Endodermal cell (in vitro differentiated cells): Measurements from ENCODE around the gene LCE2B. TPM values are rescaled to one million over a fixed set of nuclear protein-coding genes. Genes with fewer than 3 reads are reported as not detected.
A peak's percentile ranks its signal among the peaks of the same experiment; 100 is the strongest.
"Not testable (repeated sequence)": the region's sequence is repeated elsewhere in the genome, so short reads cannot be mapped to it uniquely, and the experiment has no call there.

Source experiments
- DNase-seq: peaks from one replicate; pipeline ENCODE4 v3.0.0-alpha.2; 2017
- H3K27ac ChIP-seq: 2 replicates; pipeline ENCODE4 v1.5.1; 2013; ENCODE audit warnings: mild to moderate bottlenecking, low read depth, low read length, moderate library complexity
- H3K27me3 ChIP-seq: 2 replicates; pipeline ENCODE4 v1.6.1; 2013; ENCODE audit warnings: mild to moderate bottlenecking, low read length, moderate library complexity; ENCODE audit not compliant: insufficient read depth, control insufficient read depth, poor library complexity, severe bottlenecking
- H3K36me3 ChIP-seq: 2 replicates; pipeline ENCODE4 v1.7.0; 2013; ENCODE audit warnings: mild to moderate bottlenecking, low read length, moderate library complexity; ENCODE audit not compliant: control insufficient read depth, insufficient read depth
- H3K4me1 ChIP-seq: one replicate; pipeline ENCODE4 v1.7.0; 2013; ENCODE audit warnings: low read length; ENCODE audit not compliant: control insufficient read depth, insufficient read depth
- H3K4me3 ChIP-seq: 2 replicates; pipeline ENCODE4 v1.5.1; 2013; ENCODE audit warnings: mild to moderate bottlenecking, low read length, moderate library complexity
- H3K9ac ChIP-seq: 2 replicates; pipeline ENCODE4 v1.6.1; 2013; ENCODE audit warnings: mild to moderate bottlenecking, low read length, moderate library complexity; ENCODE audit not compliant: poor library complexity, severe bottlenecking; ENCODE audit errors: extremely low read depth
- H3K9me3 ChIP-seq: 2 replicates; pipeline ENCODE4 v1.6.1; 2013; ENCODE audit warnings: mild to moderate bottlenecking, low read length, moderate library complexity; ENCODE audit not compliant: control insufficient read depth
- H3K27ac Mint-ChIP-seq: 2 replicates; pipeline ENCODE4 v1.8.0; 2020; ENCODE audit warnings: mixed read lengths
- H3K27me3 Mint-ChIP-seq: 2 replicates; pipeline ENCODE4 v1.8.0; 2021; ENCODE audit warnings: mild to moderate bottlenecking, mixed read lengths; ENCODE audit not compliant: insufficient read depth
- H3K36me3 Mint-ChIP-seq: 2 replicates; pipeline ENCODE4 v1.8.0; 2020; ENCODE audit warnings: low read depth, mixed read lengths
- H3K4me1 Mint-ChIP-seq: 2 replicates; pipeline ENCODE4 v1.8.0; 2020; ENCODE audit warnings: mixed read lengths
- H3K4me3 Mint-ChIP-seq: 2 replicates; pipeline ENCODE4 v1.8.0; 2020; ENCODE audit warnings: mild to moderate bottlenecking, moderate library complexity, mixed read lengths
- H3K9me3 Mint-ChIP-seq: 2 replicates; pipeline ENCODE4 v1.8.0; 2020; ENCODE audit warnings: mild to moderate bottlenecking, mixed read lengths
- CTCF ChIP-seq: fragments of 200-600 bp; sonication (generic); conservative IDR thresholded peaks from 2 replicates; pipeline ENCODE4 v1.5.0; 2021; ENCODE audit warnings: antibody characterized with exemption, mild to moderate bottlenecking
- WGBS, 2 experiments: methylation state at CpG; one replicate each; pipeline versions ENCODE4 v1.1.5 to v1.1.7; 2013; ENCODE audit warnings: missing lambda C conversion rate in 2 of 2, mixed read lengths in 1 of 2; ENCODE audit not compliant: insufficient coverage in 1 of 2, insufficient read length in 1 of 2; 5-methylcytosine and 5-hydroxymethylcytosine counted together
- total RNA-seq, 2 donors: library from RNA; stranded (reverse); fragmentation: NEBNext Ultra II Directional in 1 of 2; extraction: Animal tissue kit (Norgen Biotek cat#: 25700) in 1 of 2; gene quantifications; 2 replicates in 1 of 2; 3 replicates in 1 of 2; pipeline ENCODE4 v1.2.1, GENCODE V29; 2021

The LCE2B gene
- total RNA-seq, 2 donors from 2014 or later = not detected

GRCh38 chr1:152657677-152658076, 28.2 kb upstream of the LCE2B start:
- Mint-ChIP-seq H3K4me1 (no peaks in the 10 kb centered on the region), H3K27ac (no peak overlapping the region), H3K9me3 (peaks cover 85% of the 10 kb centered on the region), H3K27me3 (no peaks in the 10 kb centered on the region), H3K36me3 (no peaks in the 10 kb centered on the region), H3K4me3 (no peak overlapping the region)
- 77% methylated on average over 2 of the region's 4 CpGs; no CpG with 5 or more reads in 1 of the 2 experiments for WGBS, 2 experiments
- H3K27me3 ChIP-seq = no peaks in the 10 kb centered on the region
- no peak overlapping the region for H3K4me3 ChIP-seq
- no peak overlapping the region for H3K9ac ChIP-seq
- H3K4me1 ChIP-seq = no peaks in the 10 kb centered on the region
- no peak for DNase-seq
- TF ChIP-seq CTCF = no peak
- H3K27ac ChIP-seq = no peak overlapping the region
- no peaks in the 10 kb centered on the region for H3K36me3 ChIP-seq
- H3K9me3 ChIP-seq = peaks cover 80% of the 10 kb centered on the region

GRCh38 chr1:152658649-152659048, 27.3 kb upstream of the LCE2B start:
- WGBS, 2 experiments = 60 to 70% methylated on average over 1 to 3 of the region's 3 CpGs
- Histone ChIP-seq H3K9ac (no peak overlapping the region), H3K9me3 (peaks cover 80% of the 10 kb centered on the region), H3K4me3 (no peak overlapping the region), H3K27me3 (no peaks in the 10 kb centered on the region), H3K27ac (no peak overlapping the region), H3K4me1 (no peaks in the 10 kb centered on the region), H3K36me3 (no peaks in the 10 kb centered on the region)
- H3K27me3 Mint-ChIP-seq = no peaks in the 10 kb centered on the region
- no peak overlapping the region for H3K4me3 Mint-ChIP-seq
- no peak overlapping the region for H3K27ac Mint-ChIP-seq
- no peak for TF ChIP-seq CTCF
- H3K4me1 Mint-ChIP-seq = no peaks in the 10 kb centered on the region
- DNase-seq = no peak
- peaks cover 85% of the 10 kb centered on the region for H3K9me3 Mint-ChIP-seq
- no peaks in the 10 kb centered on the region for H3K36me3 Mint-ChIP-seq

- no peak within 1 kb of the TSS for H3K27ac ChIP-seq
- no peak within 1 kb of the TSS for H3K4me3 Mint-ChIP-seq
- H3K27me3 Mint-ChIP-seq = no peaks in the 10 kb centered on the region
- H3K9me3 ChIP-seq = peaks cover 78% of the 10 kb centered on the region
- H3K4me1 Mint-ChIP-seq = no peaks in the 10 kb centered on the region
- no peaks in the 10 kb centered on the region for H3K36me3 ChIP-seq
- no peak for TF ChIP-seq CTCF
- DNase-seq = no peak
- 42 to 57% methylated on average over 3 of the region's 3 CpGs for WGBS, 2 experiments
- H3K27me3 ChIP-seq = no peaks in the 10 kb centered on the region
- H3K36me3 Mint-ChIP-seq = no peaks in the 10 kb centered on the region
- H3K4me3 ChIP-seq = no peak within 1 kb of the TSS
- H3K9me3 Mint-ChIP-seq = peaks cover 93% of the 10 kb centered on the region
- H3K27ac Mint-ChIP-seq = no peak within 1 kb of the TSS
- no peak within 1 kb of the TSS for H3K9ac ChIP-seq
- H3K4me1 ChIP-seq = no peaks in the 10 kb centered on the region
These were observed 22.8 kb upstream of the LCE2B start, which contains the start of gene LCE2D for GRCh38 chr1:152663098-152663497. Gene LCE2D (plus strand): TSS chr1:152663380. CDS start chr1:152664106, 726 bp downstream.

- WGBS, 2 experiments = 90 to 100% methylated on average over 1 of the region's 1 CpG
- H3K27ac Mint-ChIP-seq, H3K36me3 ChIP-seq, H3K9ac ChIP-seq, H3K27me3 ChIP-seq, H3K36me3 Mint-ChIP-seq, H3K4me3 Mint-ChIP-seq, H3K27me3 Mint-ChIP-seq, DNase-seq, H3K27ac ChIP-seq, H3K4me1 Mint-ChIP-seq, H3K4me1 ChIP-seq: not testable (repeated sequence)
- H3K9me3 ChIP-seq = peaks cover 81% of the 10 kb centered on the region
- H3K9me3 Mint-ChIP-seq = peaks cover 94% of the 10 kb centered on the region
- peak overlapping the region; percentile 10 for H3K4me3 ChIP-seq
These were observed 19.8 kb upstream of the LCE2B start for GRCh38 chr1:152666171-152666570.
